AG20443 (cell line): Measurements from ENCODE around the gene IRF1.

Experiments used
- DNase-seq: peaks from one replicate; pipeline ENCODE4 v3.0.0; 2012; ENCODE audit warnings: low spot score, mixed read lengths

The IRF1 gene

DNA sequence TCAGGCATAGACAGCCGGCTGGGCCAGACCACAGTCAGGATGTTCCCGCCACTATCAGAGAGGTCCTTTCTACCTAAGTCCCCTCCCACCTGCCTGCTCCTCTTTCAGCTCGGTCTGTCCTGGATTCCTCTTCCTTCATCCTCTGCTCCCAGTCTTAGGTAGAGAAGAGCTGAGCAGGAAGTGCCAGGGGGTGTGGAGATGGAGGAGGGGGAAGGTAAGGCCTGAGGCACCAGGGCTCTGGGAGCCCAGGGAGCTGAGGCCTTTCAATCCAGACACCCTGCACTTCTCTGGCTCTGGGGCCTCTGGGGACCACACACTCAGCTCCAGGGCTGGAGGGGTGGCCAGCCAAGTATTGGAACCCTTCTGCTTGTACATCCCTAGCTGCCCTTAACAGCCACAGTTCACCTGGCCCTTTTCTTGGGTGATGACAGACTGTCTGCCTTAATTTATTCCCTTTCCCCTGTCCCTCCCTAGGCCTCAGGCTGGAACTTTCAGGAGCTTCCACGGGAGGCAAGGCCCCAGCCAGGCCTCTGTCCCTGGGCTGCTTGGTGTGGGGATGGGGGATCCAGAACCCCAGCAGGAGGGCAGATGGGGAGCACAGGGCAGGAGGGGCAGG lies 15.6 kb downstream of the IRF1 start:
- no peak for DNase-seq

DNA sequence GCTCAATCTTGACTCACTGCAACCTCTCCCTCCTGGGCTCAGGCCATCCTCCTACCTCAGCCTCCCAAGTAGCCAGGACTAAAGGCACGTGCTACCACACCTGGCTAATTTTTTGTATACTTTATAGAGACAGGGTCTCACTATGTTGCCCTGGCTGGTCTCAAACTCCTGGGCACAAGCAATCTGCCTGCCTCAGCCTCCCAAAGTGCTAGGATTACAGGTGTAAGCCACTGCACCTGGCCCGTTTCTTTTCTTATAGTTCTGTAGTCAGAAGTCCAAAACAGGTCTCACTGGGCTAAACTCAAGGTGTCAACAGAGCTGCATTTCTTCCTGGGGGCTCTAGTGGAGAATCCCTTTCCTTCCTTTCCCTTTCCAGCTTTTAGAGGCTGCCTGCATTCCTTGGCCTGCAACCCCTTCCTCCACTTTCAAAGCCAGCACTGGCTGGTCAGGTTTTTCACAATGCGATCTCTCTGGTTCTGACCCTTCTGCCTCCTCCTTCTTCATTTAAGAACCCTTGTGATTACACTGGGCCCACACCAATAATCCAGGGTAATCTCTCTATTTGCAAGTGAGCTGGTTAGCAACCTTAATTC lies 16.3 kb downstream of the IRF1 start:
- no peak for DNase-seq

DNA sequence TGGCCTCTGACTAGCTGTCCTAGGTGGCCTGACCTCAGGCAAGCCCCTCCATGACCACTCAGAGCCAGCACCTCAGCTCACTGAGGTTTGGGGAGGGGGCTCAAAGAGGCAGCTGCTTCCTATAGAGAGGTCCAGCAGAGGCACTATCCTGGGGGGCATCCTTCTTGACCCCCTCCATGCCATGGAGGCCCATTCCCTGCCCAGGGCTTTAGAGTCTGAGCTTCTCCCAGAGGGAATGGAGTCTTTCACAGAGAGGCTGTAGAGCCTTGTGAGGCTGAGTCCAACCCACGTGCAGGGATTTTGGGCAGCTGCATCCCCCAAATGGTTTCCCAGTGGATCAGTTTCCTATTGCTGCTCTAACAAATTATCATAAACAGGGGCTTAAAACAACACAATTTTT lies 16.9 kb downstream of the IRF1 start:
- no peak for DNase-seq

DNA sequence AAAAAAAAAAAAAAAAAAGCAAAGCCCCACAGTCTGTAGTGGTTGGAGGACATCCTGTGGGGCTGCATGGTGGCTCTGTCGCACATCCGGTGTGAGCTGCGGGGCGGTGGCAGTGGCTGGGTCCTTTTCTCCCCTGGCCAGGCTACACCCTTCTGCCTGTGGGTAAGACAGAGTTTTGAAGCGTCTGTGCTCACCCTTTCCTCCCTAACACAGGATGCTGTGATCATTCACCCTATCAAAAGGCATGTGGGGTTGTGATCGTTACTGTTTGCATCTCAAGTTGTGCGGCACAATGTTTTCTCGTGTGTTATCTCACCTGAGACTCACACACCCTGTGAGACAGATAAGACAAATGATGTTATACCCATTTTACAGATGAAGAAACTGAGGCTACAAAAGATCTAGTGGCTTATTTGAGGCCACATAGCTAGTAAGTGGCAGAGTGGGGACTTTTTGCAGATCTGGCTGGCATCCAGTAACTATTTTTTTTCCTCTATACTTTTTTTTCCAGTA lies 17.5 kb downstream of the IRF1 start:
- no peak for DNase-seq

- DNase-seq: no peak
These were observed 18.1 kb downstream of the IRF1 start for GRCh38 chr5:132472431-132472830.

DNA sequence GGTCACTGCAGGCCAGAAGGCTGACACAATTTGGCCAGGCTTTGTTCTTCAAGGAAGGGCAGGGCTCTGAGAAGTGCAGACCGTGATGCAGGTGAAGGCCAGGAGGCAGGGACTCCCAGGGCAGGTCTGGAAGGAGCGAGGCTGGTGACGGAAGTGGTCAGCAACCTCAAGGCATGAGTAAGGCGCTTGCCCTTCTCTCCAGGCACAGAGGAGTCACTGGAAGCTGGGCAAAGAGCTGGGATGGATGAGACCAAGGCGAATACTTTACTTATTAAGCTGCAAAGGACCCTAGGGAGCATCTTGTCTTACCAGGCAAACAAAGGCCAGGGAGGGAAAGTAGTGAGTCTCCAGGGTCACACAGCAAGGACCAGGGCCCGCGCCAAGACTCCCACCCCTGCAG lies 18.6 kb downstream of the IRF1 start:
- no peak for DNase-seq

- DNase-seq: no peak
These were observed 19.2 kb downstream of the IRF1 start for GRCh38 chr5:132471151-132471907.

DNA sequence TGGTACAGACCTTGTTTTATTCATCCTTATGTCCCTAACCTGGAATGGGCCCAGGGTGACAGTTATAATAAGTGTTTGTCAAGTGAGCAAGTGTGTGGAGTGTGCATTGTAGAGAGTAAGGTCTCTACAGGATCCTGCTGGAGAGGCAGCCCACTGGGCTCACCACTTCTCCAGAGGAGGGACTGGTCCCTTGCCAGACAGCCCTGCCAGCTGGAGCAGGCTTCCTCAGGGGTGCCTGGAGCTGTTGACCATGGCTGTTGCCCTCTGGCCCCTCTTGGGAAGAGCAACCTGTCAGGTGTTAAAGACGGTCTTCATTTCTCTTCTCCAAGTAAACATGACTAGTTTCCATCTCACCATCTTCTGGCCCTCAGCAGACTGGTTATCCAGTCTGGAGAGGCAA lies 20.0 kb downstream of the IRF1 start:
- DNase-seq: no peak

DNA sequence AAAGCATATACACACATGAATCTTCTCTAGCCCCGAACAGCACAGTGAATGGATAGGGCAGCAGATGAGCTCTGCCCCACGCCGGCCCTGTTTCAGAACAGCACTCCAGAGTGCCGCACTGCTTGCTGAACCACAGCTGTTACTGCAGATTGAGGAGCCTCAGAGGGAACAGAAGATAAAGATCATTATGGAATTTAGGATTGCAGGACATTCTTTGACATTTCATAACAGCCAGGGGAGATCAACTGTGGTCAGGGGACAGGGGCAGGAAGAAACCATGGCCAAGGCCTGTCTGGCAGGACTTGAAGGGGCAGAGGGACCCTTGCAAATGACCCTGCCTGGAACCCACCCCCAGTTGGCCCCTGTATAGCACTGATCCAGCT lies 20.6 kb downstream of the IRF1 start:
- no peak for DNase-seq

DNA sequence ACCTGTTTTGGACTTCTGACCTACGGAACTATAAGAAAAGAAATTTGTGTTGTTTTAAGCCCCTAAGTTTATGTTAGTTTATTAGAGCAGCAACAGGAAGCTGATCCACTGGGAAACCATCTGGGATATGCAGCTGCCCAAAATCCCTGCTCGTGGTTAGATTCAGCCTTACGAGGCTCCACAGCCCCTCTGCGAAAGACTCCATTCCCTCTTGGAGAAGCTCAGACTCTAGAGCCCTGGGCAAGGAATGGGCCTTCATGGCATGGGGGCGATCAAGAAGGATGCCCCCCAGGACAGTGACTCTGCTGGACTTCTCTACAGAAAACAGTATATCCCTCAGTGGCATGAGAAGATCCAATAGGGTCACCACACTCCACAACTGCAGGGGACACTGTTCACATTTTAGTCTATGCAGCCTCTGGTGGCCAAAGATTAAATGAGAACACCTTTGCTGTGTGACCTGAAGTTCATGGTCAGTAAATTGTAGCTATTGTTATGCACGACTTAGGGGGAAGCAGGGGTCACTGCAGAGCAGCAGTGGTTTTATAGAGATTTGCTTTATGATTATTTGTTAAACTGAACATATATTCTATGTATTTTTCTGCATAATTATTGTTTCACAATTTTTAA lies 21.1 kb downstream of the IRF1 start:
- DNase-seq: no peak

DNA sequence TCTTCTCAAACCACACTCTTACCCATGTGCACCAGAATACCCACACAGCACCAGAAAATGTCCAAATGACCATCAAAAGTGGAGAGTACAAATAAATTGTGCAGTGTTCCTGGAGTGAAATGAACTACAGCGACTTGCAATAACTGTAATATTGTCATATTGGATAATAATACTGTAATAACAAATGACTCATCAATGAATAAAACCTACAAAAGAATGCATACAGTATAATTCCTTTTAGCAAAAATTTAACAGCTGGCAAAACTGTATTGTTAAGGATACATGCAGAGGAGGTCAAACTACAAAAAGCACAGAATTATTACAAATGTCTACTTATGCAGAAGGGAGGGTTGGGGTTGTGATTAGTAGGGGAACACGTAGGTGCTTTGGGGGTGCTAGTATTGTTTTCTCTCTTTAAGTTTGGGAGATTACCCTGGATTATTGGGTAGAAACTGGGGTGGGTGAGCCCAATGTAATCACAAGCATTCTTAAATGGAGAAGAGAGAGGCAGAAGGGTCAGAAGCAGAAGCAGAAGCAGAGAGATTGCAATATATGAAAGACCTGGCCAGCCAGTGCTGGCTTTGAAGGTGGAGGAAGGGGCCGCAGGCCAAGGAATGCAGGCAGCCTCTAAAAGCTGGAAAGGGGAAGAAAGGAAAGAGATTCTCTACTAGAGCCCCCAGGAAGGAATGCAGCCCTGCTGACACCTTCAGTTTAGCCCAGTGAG lies 21.8 kb downstream of the IRF1 start:
- DNase-seq: no peak

GRCh38 chr5:132467287-132467984 lies 23.1 kb downstream of the IRF1 start:
- no peak for DNase-seq

DNA sequence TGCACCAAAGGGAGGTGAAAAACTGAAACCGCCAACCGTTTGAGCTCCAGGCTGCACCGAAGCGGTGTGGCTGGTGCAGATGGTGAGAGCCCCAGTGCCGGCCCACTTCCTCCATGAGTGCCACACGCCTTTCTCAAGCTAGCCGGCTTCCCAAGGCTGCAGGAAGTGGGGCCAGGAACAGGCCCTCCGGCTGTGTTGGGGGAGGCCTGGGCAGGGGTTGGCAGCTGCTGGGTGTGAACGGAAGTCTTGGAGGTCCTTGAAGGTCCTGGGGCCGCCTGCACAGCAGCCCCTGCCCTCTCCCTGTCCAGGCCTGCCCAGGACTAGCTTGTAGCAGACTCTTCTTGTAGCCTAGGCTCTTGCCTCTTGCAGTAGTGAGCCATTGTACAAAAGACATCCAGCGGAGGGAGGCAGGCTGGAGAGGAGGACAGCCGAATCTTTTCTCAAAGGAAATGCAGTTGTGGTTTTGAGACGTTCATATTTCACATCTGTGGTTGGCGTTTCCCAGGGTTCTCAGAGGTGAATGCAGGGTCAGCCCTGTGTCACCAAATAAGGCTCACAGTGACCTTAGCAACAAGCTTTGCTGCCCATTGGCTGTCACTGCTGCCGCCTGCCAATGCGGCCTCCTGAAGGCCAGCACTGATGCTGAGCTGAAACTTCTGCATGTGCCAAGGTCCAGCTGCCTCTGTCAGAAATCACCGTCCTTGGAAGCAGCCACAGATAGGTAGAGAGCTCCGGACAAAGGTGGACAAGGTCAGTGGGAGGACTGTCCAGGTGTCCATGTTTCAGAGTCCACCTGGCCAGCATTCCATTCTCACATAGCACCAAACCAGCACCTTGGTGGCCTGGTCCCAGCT lies 23.9 kb downstream of the IRF1 start:
- no peak for DNase-seq

- DNase-seq: no peak
These were observed 25.4 kb downstream of the IRF1 start for GRCh38 chr5:132465059-132465707.

DNA sequence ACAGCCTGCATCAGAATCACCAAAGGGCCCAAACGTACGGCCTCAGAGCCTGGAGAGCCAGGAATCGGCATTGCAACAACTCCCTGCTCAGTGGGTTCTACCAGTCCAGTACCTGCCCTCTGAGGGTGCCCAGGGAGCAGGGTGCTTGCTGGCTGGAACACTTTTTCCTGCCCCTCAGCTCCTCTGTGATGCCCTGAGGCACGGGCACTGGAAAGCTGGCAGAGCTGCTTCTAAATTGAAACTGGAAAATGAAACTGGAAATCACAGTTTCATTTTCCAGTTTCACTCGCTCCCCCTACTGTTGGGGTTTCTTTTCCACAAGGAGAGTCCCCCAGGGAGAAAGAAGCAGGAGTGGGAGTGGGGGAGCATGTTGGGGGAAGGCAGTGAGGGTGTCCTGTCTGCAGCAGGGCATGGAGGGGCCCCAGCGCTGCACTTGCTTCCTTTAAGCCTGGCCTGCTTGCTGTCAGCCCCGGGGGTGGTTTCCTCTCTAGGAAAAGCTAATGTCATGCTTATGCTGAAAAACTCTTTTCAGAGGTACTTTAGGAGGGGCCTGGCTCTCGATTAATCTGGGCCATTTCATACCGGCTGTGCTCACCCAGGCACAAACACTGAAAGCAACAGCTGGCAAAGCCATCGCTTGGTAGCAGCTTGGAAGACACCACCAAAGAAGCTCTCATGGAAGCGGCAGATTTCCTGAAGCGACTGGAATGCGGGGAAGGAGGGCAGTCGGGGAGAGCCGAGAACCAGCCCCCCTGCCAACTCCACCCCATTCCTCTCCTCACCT lies 26.2 kb downstream of the IRF1 start:
- DNase-seq: peak; percentile 35

DNA sequence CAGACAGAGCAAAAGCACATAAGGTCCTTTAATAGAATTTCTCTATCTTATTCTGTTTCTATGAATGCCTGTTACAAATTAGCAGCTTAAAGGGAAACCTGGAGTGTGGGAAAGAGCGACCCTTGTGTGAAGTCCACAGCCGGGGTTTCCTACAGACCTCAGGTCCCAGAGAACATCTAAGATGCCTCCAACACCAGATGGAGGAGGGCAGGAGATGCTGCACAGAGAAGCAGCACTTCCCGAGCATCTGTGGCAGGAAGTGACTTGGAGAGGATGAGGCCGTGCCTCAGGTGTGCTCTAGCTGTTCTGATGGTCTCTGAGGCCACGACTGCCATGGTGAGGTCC lies 26.8 kb downstream of the IRF1 start:
- no peak for DNase-seq

DNA sequence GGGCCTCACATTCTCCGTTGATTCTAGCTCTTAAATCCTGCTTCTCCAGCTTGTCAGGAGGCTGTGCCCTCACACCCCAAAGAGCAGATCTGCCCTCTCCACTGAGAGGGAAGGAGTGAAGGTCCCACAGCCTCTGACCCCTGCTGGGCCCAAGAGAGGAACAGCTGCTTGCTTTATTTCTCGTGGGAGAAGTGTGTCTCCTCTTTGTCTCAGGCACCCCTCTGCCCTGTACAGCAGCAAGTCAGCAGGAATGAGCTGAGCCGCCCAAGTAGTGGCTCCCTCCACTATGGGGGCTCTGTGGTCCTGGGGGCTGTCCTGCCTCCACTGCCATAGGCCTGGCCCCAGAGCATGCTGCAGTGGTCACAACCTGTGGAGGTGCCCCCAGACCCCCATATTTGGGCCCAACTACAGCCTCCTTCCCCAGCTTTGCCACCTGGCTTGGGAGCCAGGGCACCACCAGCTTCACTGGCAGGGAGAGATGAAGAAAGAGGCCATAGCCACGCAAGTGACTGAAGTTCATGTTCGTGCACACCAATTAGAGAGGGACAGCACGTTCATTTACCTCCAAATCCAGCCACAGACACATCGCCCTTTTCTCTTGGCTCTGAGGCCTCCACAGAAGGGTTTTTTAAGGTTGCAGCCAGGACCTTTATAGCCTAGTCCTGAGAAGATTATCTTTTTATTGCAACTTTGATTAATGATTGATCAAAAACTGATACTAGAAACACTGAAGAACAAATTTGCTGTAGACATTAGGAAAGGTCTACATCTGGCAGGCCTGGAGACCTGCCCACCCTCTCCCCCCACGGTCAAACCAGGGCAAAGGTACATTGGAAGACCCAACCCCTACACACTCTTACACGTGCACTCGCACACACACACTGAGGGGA lies 27.5 kb downstream of the IRF1 start:
- DNase-seq: no peak

GRCh38 chr5:132462333-132462732 lies 28.2 kb downstream of the IRF1 start:
- DNase-seq: no peak
